IgD-negative memory B cell (primary cell): ENCODE results near the gene IGFL1. TPM values are rescaled to one million over a fixed set of nuclear protein-coding genes. Genes with fewer than 3 reads are reported as not detected.
"Not testable (repeated sequence)": the region's sequence is repeated elsewhere in the genome, so short reads cannot be mapped to it uniquely, and the experiment has no call there.

ENCODE experiments used
- H3K27ac Mint-ChIP-seq, 3 donors: one replicate each; pipeline ENCODE4 v1.8.0; 2020 to 2022; ENCODE audit warnings: mild to moderate bottlenecking in 3 of 3, mixed read lengths in 3 of 3, moderate library complexity in 1 of 3
- H3K27me3 Mint-ChIP-seq: one replicate; pipeline ENCODE4 v1.8.0; 2021; ENCODE audit warnings: mixed read lengths
- H3K36me3 Mint-ChIP-seq: one replicate; pipeline ENCODE4 v1.8.0; 2020; ENCODE audit warnings: mild to moderate bottlenecking, mixed read lengths
- H3K4me1 Mint-ChIP-seq, 3 donors: one replicate each; pipeline ENCODE4 v1.8.0; 2020 to 2022; ENCODE audit warnings: mixed read lengths in 3 of 3, mild to moderate bottlenecking in 1 of 3
- H3K4me3 Mint-ChIP-seq, 4 donors: one replicate each; pipeline ENCODE4 v1.8.0; 2020 to 2022; ENCODE audit warnings: mild to moderate bottlenecking in 4 of 4, mixed read lengths in 4 of 4, moderate library complexity in 3 of 4
- H3K9me3 Mint-ChIP-seq, 3 donors: one replicate each; pipeline ENCODE4 v1.8.0; 2020 to 2021; ENCODE audit warnings: mixed read lengths in 3 of 3, mild to moderate bottlenecking in 1 of 3
- polyA plus RNA-seq: library from polyadenylated mRNA; unstranded; fragments of 300-500 nt; fragmentation: Illumina TruSeq; gene quantifications from one replicate; pipeline ENCODE4 v1.2.3, GENCODE V29; 2021

Gene IGFL1
- polyA plus RNA-seq, 1 donor from 2014 or later, result not detected

DNA sequence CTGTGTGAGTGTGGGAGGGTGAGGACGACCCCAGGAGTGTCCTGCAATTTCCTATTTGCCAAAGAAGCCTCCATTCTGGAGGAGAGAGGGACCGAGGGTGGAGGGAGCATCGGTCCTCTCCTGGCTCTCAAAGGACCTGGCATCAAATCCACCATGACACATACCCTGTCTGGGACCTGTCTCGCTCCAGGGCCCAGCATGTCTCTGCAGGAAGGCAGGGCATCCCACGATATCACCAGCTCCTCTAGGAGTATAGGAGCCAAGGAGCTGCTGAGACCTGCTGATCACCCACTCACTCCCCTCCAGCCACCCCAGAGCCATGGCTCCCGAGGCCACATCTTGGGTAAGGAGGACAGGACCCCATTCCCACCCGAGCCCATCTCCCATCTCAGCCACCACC is 33.6 kb upstream of the IGFL1 start:
- not testable (repeated sequence) for H3K36me3 Mint-ChIP-seq, H3K4me1 Mint-ChIP-seq, H3K27ac Mint-ChIP-seq, H3K4me3 Mint-ChIP-seq, H3K9me3 Mint-ChIP-seq
- H3K27me3 Mint-ChIP-seq, result peaks cover 32% of the 10 kb centered on the region

DNA sequence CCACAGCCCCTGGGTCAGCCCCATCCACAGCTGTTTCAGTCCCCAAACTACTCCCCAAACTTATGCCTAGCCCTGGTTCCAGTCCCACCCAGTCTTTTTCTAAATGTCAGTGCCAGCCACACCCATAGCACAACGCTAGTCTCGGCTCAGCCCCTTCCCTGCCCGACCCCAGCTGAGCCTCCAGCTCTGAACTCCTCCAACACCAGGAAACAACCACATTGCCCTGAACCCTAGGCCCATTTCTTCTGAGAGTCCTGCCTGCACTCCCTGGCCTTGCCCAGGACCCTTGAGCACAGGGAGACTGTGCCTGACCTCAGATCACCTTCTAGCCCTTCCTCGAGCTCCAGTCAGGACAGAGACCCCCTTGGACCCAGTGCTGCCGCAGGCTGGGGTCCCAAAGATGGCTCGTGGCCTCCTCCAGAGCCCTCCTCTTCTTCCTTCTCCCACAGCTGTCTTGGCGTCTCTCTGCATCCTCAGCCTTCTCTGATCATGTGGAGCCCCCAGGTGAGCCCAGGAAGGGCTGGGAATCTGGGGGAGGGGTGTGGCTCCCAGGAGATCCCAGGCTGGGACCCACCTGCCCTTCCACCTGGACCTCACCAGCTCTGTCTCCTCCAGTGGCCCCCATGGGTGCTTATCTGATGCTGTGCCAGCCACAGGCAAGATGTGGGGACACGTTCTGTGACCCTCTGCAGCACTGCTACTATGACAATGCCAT is 33.0 kb upstream of the IGFL1 start:
- H3K36me3 Mint-ChIP-seq, result no peaks in the 10 kb centered on the region
- H3K4me1 Mint-ChIP-seq, result no peaks in the 10 kb centered on the region
- H3K9me3 Mint-ChIP-seq, result no peaks in the 10 kb centered on the region
- H3K27me3 Mint-ChIP-seq, result peaks cover 31% of the 10 kb centered on the region
- no peak overlapping the region for H3K4me3 Mint-ChIP-seq
- H3K27ac Mint-ChIP-seq, result no peak overlapping the region

DNA sequence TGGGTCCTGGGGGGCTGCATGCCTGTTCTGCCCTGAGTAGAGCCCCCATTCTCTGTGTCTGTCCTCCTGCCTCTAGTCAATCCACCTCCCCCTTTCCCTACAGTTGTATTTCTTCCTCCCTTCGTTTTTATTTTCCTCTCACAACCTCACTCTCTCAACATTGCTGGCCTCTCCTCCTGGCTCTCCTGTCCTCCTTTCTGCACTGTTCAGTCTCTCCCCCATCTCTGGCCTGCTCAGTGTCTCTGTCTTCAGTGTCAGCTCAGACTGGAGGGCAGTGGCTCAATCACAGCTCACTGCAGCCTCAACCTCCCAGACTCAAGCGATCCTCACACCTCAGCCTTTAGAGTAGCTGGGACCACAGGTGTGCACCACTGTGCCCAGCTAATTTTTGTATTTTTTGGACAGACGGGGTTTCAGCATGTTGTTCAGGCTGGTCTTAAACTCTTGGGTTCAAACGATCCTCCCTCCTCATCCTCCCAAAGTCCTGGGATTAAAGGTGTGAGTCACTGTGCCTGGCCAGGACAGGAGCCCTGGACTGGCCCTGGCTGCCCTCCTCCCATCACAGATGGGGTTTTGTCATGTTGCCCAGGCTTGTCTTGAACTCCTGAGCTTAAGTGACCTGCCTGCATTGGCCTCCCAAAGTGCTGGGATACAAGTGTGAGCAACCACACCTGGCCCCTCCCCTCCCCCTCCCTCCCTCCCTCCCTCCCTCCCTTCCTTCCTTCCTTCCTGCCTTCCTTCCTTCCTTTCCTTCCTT is 32.0 kb upstream of the IGFL1 start:
- Mint-ChIP-seq H3K4me3 (no peak overlapping the region), H3K36me3 (no peaks in the 10 kb centered on the region), H3K27ac (no peak overlapping the region), H3K4me1 (no peaks in the 10 kb centered on the region), H3K9me3 (no peaks in the 10 kb centered on the region), H3K27me3 (peaks cover 31% of the 10 kb centered on the region)

DNA sequence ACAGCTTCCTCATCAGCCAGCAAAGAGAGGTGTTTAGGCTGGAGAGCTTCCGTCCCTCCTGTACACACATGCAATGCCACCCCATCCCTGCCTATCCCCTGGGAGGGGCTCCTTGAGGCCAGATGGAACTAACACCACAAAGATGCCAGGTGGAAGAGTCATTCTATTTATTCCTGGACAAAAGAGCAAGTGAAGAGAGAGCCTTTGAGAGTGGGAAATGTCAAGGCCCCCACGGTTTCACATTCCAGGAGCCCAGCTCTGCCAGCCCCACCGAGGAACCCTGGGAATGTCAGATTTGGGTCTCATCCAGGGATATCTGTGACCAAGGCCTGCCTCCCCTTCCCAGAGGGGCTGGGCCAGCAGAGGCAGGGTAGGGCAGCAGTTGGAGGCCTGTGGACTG is 30.8 kb upstream of the IGFL1 start:
- no peaks in the 10 kb centered on the region for H3K9me3 Mint-ChIP-seq
- H3K27me3 Mint-ChIP-seq, result peaks cover 28% of the 10 kb centered on the region
- no peak overlapping the region for H3K27ac Mint-ChIP-seq
- no peaks in the 10 kb centered on the region for H3K4me1 Mint-ChIP-seq
- H3K4me3 Mint-ChIP-seq, result no peak overlapping the region
- H3K36me3 Mint-ChIP-seq, result no peaks in the 10 kb centered on the region

DNA sequence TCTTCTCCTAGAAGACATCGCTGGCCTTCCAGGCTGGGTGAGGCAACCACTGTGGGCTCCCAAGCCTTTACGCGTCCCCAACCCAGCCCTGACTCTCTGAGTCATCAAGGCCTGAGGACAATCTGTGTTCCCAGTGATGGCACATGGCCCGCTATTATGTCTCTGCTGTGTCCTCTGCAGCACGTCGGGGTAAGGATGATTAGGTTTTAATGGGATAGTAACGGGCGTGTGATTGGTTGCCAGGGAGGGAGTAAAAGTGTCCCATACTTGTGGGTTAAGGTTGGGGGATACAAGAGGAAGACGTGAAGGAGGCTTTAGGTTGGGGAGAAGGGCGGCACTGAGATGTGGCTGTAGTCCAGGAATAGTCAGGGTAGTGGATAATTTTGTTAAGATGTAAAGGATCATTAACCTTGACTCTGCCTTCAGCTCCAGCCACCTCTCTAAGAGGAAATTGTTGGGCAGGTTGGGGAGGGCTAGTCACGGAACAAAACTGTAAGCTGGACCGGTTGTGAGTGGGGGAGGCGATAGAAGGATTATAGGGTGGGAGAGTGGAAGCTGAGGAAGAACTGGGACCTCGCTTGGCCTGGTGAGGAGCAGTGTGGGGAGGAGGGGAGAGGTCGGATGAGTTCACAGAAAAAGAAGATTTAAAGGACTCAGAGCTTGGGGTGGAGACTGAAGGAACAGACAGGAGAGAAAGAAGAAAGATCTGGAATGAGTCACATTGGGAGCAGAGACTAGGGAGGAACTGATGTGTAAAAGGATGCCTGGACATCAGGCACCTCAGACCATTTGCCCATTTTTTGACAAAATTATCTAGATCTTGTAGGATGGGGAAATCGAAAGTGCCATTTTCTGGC is 27.9 kb upstream of the IGFL1 start:
- no peaks in the 10 kb centered on the region for H3K9me3 Mint-ChIP-seq
- H3K27me3 Mint-ChIP-seq, result peaks cover 16% of the 10 kb centered on the region
- no peak overlapping the region for H3K27ac Mint-ChIP-seq
- no peak overlapping the region for H3K4me3 Mint-ChIP-seq
- H3K36me3 Mint-ChIP-seq, result no peaks in the 10 kb centered on the region
- H3K4me1 Mint-ChIP-seq, result no peaks in the 10 kb centered on the region

DNA sequence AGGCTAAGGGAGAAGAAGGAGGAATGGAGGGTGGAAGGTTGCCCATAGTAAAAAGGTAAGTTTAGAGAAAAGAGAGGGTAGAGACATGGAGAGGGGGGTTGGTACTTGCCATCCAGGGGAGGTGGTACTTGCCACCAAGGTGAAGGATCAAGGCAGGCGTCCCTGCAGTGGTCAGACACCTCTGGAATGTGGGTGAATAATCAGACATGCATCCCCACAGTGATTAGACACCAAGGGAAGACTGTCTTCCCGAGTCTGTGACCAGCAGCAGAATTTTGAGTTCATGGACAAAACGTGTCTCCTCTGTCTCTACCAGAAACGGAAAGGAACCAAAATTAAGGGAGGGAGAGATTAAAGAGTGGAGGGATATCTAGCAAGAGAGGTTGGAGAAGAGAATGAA is 27.1 kb upstream of the IGFL1 start:
- Mint-ChIP-seq H3K36me3 (no peaks in the 10 kb centered on the region), H3K4me3 (no peak overlapping the region), H3K9me3 (peaks cover 0 to 2% (median 0%) of the 10 kb centered on the region in 3 donors), H3K4me1 (no peaks in the 10 kb centered on the region), H3K27ac (no peak overlapping the region), H3K27me3 (peaks cover 13% of the 10 kb centered on the region)

DNA sequence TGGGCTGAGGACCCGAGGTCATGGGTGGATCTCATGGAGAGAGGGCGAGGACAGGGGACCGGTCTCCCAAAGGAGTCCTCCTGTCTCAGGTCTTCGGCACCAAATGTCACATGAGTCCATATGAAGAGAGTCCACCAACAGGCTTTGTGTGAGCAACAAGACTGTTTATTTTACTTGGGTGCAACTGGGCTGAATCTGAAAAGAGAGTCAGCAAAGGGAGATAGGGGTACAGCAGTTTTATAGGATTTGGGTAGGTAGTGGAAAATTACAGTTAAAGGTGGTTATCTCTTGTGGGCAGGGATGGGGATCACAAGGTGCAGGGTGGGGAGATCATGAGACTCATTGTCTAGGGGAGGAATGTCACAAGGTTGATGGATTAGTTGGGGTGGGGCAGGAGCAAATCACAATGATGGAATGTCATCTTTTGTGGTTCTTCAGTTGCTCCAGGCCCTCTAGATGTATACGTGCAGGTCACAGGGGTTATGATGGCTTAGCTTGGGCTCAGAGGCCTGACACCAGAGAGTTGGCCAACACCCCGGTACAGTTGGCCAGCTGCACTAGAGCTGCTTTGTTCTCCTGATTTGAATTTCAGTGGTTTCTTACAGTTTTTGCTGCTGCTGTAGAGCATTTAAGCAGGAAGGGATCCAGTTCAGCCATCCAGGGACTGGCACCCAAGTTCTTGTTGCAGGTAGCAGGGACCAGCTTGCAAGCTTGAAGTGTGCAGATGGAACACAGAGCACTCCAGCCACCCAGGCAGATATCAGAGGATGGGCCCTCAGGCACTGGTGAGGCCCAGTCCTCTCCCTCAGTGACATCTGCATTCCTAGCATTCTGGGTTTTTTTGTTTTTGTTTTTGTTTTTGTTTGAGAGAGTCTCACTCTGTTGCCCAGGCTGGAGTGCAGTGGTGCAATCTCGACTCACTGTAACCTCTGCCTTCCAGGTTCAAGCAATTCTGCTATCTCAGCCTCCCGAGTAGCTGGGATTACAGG is 26.4 kb upstream of the IGFL1 start:
- Mint-ChIP-seq H3K4me3 (peak overlapping the region in 2 of 4 donors; percentile 2 to 36), H3K4me1 (no peaks in the 10 kb centered on the region), H3K27me3 (peaks cover 11% of the 10 kb centered on the region), H3K27ac (no peak overlapping the region), H3K9me3 (peaks cover 0 to 2% (median 0%) of the 10 kb centered on the region in 3 donors), H3K36me3 (no peaks in the 10 kb centered on the region)

DNA sequence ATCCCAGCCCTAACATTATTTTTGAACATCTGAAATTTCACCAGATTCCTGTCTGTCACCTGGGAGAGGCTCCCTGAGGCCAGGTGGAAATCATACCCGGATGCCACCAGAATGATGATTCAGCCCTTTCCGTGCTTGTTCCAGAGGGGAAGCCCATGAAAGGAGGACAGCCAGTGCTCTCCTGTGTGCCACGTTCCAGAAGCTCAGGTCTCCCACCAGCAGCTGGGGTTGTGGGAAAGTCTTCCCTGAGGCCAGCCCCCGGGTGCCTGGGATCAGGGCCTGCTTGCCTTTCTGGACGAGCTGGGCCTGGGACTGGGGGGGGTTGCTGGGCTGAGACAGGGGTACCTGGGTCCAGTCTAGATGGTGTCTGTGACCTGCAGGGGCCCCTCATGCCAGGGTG is 25.5 kb upstream of the IGFL1 start:
- Mint-ChIP-seq H3K4me1 (no peaks in the 10 kb centered on the region), H3K27ac (no peak overlapping the region), H3K9me3 (peaks cover 0 to 2% (median 0%) of the 10 kb centered on the region in 3 donors), H3K36me3 (no peaks in the 10 kb centered on the region), H3K4me3 (no peak overlapping the region), H3K27me3 (peaks cover 15% of the 10 kb centered on the region)

DNA sequence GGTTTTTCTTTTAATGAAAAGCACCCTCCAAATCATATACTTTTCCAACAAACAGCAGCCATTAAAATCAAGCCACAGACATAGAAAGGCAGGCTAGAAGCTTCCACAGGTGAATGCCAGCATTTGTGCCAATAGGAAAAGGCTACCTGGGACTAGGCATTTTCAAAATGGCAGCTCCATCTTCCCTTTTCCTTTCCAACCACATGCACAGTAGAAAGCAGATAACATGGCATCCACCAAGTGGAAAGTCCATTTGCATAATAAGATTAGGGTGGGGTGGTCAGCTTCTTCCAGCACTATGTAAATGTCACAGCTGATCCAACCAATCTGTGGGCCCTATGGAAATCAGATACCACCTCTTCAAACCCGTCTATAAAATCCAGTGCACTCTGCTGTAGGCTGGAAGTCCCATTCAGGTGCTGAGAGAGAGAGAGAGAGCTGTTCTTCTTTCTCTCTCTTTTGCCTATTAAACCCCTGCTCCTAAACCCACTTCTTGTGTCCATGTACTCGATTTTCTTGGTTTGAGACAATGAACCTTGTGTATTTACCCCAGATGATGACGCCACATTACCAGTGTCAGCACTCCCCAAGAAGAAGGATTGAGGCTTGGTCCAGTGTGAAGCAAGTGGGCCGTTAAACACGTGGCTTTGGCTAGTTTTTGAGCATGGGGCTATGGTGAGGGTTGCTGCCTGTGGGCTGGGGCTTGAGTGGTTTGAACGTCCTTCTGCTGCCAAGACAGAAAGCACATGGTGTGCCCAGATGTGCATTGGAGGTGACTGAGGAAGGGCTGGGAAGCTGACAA is 24.2 kb upstream of the IGFL1 start:
- Mint-ChIP-seq H3K27ac (peak overlapping the region in 1 of 3 donors; percentile 14), H3K4me1 (no peaks in the 10 kb centered on the region), H3K9me3 (peaks cover 0 to 2% (median 0%) of the 10 kb centered on the region in 3 donors), H3K36me3 (no peaks in the 10 kb centered on the region), H3K4me3 (no peak overlapping the region), H3K27me3 (peaks cover 14% of the 10 kb centered on the region)

DNA sequence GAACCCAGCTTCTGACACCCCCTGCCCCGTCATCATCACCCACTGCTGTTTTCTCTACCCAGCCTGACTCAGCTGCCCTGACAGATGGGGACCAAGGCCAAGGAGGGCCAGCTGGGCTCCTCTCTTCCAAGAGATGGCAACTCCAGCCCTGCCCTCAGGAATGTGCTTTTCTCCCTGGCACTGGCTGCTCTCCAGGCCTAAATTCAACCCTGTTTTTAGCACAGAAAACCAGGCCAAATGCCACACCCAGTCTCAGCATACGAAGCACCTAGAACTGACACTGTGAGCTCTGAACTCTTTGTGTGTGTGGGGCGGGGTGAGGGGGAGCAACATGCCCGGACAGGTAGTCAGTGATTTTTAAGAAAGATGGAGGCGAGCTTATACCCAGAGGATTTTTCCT is 23.4 kb upstream of the IGFL1 start:
- peaks cover 0 to 2% (median 0%) of the 10 kb centered on the region in 3 donors for H3K9me3 Mint-ChIP-seq
- no peaks in the 10 kb centered on the region for H3K4me1 Mint-ChIP-seq
- no peaks in the 10 kb centered on the region for H3K36me3 Mint-ChIP-seq
- peaks cover 14% of the 10 kb centered on the region for H3K27me3 Mint-ChIP-seq
- H3K27ac Mint-ChIP-seq, result no peak overlapping the region
- H3K4me3 Mint-ChIP-seq, result no peak overlapping the region

DNA sequence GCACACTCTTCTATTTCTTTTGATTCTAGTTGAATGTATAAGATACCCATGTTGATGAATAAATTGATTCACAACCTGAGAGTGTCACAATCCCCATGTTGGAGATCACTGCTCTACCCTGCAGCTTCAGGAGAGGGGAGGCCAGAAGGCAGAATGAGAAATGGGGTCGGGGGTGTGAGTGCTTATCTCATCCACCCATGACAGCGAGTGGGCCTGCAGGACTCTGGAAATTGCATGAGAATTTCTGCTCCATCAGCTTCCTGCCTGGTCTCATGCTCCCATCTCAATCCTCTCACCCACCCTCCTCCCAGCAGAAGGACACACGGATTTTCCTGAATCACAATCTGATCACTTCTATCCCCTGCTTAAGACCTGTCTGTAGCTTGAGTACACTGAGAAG is 22.9 kb upstream of the IGFL1 start:
- Mint-ChIP-seq H3K27ac (no peak overlapping the region), H3K9me3 (peaks cover 0 to 2% (median 0%) of the 10 kb centered on the region in 3 donors), H3K27me3 (peaks cover 12% of the 10 kb centered on the region), H3K36me3 (no peaks in the 10 kb centered on the region), H3K4me3 (no peak overlapping the region), H3K4me1 (no peaks in the 10 kb centered on the region)

DNA sequence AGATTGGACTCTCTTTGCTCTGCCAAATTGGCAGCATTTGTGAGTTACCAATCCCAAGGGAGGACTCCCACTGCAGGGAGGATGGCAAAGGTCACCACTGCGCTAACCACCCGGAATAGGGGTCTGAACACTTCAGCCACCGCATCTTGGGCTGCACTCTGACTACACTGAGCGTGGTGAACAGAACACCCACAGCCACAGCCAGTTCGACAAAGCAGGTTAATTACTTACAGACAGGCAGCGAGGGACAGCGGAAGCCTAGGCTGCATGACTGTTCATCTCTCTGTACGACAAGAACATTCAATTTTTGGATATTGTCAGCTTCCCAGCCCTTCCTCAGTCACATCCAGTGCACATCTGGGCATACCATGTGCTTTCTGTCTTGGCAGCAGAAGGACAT is 21.7 kb upstream of the IGFL1 start:
- H3K36me3 Mint-ChIP-seq, H3K4me3 Mint-ChIP-seq, H3K9me3 Mint-ChIP-seq, H3K27ac Mint-ChIP-seq, H3K4me1 Mint-ChIP-seq: not testable (repeated sequence)
- H3K27me3 Mint-ChIP-seq, result peaks cover 20% of the 10 kb centered on the region

DNA sequence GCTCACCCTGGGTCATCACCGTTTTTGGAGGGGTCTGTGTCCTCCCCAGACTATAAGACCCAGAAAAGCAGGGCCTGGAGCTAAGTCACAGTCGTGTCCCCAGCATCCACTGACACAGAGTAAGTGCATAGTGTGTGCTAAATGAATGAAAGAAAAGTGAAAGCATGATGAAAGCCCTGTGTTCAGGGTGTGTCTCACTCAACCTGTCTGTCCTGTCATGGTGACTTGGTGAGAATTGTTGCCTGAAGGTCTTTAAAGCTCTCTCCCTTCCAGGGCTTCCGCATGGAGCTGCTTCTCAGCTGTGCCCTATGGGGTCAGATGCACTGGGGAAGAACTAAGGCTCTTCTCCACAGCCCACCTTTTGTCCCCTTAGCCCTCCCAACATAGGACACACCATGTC is 20.5 kb upstream of the IGFL1 start:
- H3K9me3 Mint-ChIP-seq, result peaks cover 0 to 2% (median 0%) of the 10 kb centered on the region in 3 donors
- no peak overlapping the region for H3K4me3 Mint-ChIP-seq
- H3K27me3 Mint-ChIP-seq, result peaks cover 25% of the 10 kb centered on the region
- no peaks in the 10 kb centered on the region for H3K36me3 Mint-ChIP-seq
- H3K27ac Mint-ChIP-seq, result no peak overlapping the region
- no peaks in the 10 kb centered on the region for H3K4me1 Mint-ChIP-seq

DNA sequence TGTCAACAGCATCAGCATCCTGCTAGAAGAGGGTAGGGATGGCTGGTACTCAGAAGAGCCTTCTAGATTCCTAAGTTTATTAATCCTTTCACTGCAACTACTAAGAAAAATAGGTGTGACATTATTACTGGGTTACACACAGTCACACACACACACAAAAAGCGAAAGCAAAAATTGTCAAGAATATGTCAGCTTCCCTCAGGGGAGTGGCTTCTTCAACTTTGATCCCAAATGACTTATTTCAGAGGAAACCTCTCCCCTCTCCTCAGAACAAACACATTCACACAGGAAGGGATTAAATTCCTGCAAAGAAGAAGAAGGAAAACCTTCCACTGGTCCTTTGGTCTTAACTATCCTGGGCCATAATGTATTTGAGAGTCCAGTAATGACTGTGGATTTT is 20.1 kb upstream of the IGFL1 start:
- Mint-ChIP-seq H3K27ac (no peak overlapping the region), H3K27me3 (peaks cover 26% of the 10 kb centered on the region), H3K36me3 (no peaks in the 10 kb centered on the region)

More for the DNA sequence above, 20.1 kb upstream of the IGFL1 start:
- Mint-ChIP-seq H3K4me3 (no peak overlapping the region), H3K4me1 (no peaks in the 10 kb centered on the region), H3K9me3 (peaks cover 0 to 2% (median 0%) of the 10 kb centered on the region in 3 donors)
